ENCODE data around the gene GAS7.

DNA sequence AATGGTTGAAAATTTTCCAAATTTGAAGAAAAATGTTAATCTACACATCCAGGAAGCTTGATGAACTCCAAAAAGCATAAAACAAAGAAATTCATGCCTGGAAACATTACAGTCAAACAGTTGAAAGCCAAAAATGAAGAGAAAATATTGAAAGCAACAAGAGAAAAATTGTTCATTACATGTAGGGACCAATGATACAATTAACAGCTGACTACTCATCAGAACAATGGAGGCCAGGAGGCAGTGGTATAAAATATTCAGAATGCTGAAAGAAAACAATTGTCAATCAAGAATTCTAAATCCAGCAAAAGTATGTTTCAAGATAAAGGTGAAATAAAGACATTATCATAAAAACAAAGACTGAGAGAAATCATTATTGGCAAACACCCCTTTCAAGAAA lies 315.0 kb downstream of the GAS7 start:
- TF ChIP-seq, protein P1, sequence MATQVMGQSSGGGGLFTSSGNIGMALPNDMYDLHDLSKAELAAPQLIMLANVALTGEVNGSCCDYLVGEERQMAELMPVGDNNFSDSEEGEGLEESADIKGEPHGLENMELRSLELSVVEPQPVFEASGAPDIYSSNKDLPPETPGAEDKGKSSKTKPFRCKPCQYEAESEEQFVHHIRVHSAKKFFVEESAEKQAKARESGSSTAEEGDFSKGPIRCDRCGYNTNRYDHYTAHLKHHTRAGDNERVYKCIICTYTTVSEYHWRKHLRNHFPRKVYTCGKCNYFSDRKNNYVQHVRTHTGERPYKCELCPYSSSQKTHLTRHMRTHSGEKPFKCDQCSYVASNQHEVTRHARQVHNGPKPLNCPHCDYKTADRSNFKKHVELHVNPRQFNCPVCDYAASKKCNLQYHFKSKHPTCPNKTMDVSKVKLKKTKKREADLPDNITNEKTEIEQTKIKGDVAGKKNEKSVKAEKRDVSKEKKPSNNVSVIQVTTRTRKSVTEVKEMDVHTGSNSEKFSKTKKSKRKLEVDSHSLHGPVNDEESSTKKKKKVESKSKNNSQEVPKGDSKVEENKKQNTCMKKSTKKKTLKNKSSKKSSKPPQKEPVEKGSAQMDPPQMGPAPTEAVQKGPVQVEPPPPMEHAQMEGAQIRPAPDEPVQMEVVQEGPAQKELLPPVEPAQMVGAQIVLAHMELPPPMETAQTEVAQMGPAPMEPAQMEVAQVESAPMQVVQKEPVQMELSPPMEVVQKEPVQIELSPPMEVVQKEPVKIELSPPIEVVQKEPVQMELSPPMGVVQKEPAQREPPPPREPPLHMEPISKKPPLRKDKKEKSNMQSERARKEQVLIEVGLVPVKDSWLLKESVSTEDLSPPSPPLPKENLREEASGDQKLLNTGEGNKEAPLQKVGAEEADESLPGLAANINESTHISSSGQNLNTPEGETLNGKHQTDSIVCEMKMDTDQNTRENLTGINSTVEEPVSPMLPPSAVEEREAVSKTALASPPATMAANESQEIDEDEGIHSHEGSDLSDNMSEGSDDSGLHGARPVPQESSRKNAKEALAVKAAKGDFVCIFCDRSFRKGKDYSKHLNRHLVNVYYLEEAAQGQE (IDR thresholded peaks at IDR 0.05; ENCODE audit: insufficient replicate concordance, low read depth): no peak
- TF ChIP-seq, protein P2, sequence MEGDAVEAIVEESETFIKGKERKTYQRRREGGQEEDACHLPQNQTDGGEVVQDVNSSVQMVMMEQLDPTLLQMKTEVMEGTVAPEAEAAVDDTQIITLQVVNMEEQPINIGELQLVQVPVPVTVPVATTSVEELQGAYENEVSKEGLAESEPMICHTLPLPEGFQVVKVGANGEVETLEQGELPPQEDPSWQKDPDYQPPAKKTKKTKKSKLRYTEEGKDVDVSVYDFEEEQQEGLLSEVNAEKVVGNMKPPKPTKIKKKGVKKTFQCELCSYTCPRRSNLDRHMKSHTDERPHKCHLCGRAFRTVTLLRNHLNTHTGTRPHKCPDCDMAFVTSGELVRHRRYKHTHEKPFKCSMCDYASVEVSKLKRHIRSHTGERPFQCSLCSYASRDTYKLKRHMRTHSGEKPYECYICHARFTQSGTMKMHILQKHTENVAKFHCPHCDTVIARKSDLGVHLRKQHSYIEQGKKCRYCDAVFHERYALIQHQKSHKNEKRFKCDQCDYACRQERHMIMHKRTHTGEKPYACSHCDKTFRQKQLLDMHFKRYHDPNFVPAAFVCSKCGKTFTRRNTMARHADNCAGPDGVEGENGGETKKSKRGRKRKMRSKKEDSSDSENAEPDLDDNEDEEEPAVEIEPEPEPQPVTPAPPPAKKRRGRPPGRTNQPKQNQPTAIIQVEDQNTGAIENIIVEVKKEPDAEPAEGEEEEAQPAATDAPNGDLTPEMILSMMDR (IDR thresholded peaks at IDR 0.05; ENCODE audit: insufficient read depth, low read length): no peak
- TF ChIP-seq POLR2AphosphoS5 (IDR thresholded peaks at IDR 0.05; ENCODE audit: low read depth): no peak
